NT2/D1 (cell line): ENCODE results near the gene CBX2.

ENCODE experiments used
- DNase-seq: peaks from one replicate; pipeline ENCODE4 v3.0.0-alpha.2; 2011; ENCODE audit warnings: low read depth, low spot score
- H3K27me3 ChIP-seq: 2 replicates; pipeline ENCODE4 v1.6.0; 2011; ENCODE audit warnings: mild to moderate bottlenecking; ENCODE audit not compliant: insufficient read length, insufficient read depth
- H3K36me3 ChIP-seq: 2 replicates; pipeline ENCODE4 v1.6.1; 2011; ENCODE audit warnings: mild to moderate bottlenecking, low read length, mixed read lengths; ENCODE audit not compliant: insufficient read depth, insufficient read length
- H3K4me1 ChIP-seq: 2 replicates; pipeline ENCODE4 v1.5.1; 2011; ENCODE audit not compliant: insufficient read depth, insufficient read length
- H3K4me3 ChIP-seq: 2 replicates; pipeline ENCODE4 v1.5.1; 2011; ENCODE audit warnings: low read depth; ENCODE audit not compliant: insufficient read length
- H3K9ac ChIP-seq: 2 replicates; pipeline ENCODE4 v1.6.0; 2011; ENCODE audit warnings: low read depth; ENCODE audit not compliant: insufficient read length
- H3K9me3 ChIP-seq: 2 replicates; pipeline ENCODE4 v1.5.1; 2011; ENCODE audit warnings: mild to moderate bottlenecking, low read length; ENCODE audit not compliant: insufficient read depth
- SUZ12 ChIP-seq: IDR thresholded peaks from 2 replicates; pipeline ENCODE4 v1.6.1; 2011; ENCODE audit not compliant: insufficient read length, insufficient read depth; ENCODE audit errors: extremely low read depth
- YY1 ChIP-seq: IDR thresholded peaks from 2 replicates; pipeline ENCODE4 v1.6.1; 2011; ENCODE audit not compliant: insufficient read length, insufficient read depth
- ZNF274 ChIP-seq: IDR thresholded peaks from 2 replicates; pipeline ENCODE4 v1.6.1; 2011; ENCODE audit warnings: mild to moderate bottlenecking, low read depth, low read length

The CBX2 gene

GRCh38 chr17:79833744-79834564 is 56.0 kb downstream of the CBX2 start:
- H3K4me1 ChIP-seq = peaks cover 27% of the 10 kb centered on the region
- peaks cover 26% of the 10 kb centered on the region for H3K27me3 ChIP-seq
- no peak overlapping the region for H3K4me3 ChIP-seq
- no peak overlapping the region for H3K9ac ChIP-seq
- H3K9me3 ChIP-seq = no peaks in the 10 kb centered on the region
- peaks cover 20% of the 10 kb centered on the region for H3K36me3 ChIP-seq
- DNase-seq = no peak
- no peak for TF ChIP-seq YY1
- TF ChIP-seq SUZ12 = no peak
- no peak for TF ChIP-seq ZNF274

- no peak for DNase-seq
- H3K27me3 ChIP-seq = peaks cover 25% of the 10 kb centered on the region
- peaks cover under 1% of the 10 kb centered on the region; the same call in 1 of the 2 replicates for H3K9me3 ChIP-seq
- TF ChIP-seq SUZ12 = no peak
- no peak for TF ChIP-seq ZNF274
- no peak for TF ChIP-seq YY1
- no peak overlapping the region for H3K4me3 ChIP-seq
- no peak overlapping the region for H3K9ac ChIP-seq
- H3K4me1 ChIP-seq = peaks cover 27% of the 10 kb centered on the region
- peaks cover 20% of the 10 kb centered on the region for H3K36me3 ChIP-seq
Observed at GRCh38 chr17:79834565-79835469, 56.9 kb downstream of the CBX2 start.

GRCh38 chr17:79835470-79835899 is 57.5 kb downstream of the CBX2 start:
- Histone ChIP-seq H3K9me3 (peaks cover 7% of the 10 kb centered on the region; the same call in 1 of the 2 replicates), H3K36me3 (peaks cover 20% of the 10 kb centered on the region), H3K4me1 (peaks cover 30% of the 10 kb centered on the region), H3K9ac (peak overlapping the region; percentile 58), H3K4me3 (peak overlapping the region; percentile 3), H3K27me3 (peaks cover 28% of the 10 kb centered on the region)
- TF ChIP-seq YY1 (no peak), ZNF274 (no peak), SUZ12 (no peak)
- no peak for DNase-seq

- peak; percentile 94 for DNase-seq
- peaks cover 20% of the 10 kb centered on the region for H3K36me3 ChIP-seq
- peak overlapping the region; percentile 75 for H3K9ac ChIP-seq
- H3K27me3 ChIP-seq = peaks cover 28% of the 10 kb centered on the region
- TF ChIP-seq ZNF274 (no peak), YY1 (no peak), SUZ12 (no peak)
- H3K4me3 ChIP-seq = peak overlapping the region; percentile 78
- H3K4me1 ChIP-seq = peaks cover 26% of the 10 kb centered on the region
- H3K9me3 ChIP-seq = peaks cover 8% of the 10 kb centered on the region; the same call in 1 of the 2 replicates
Observed at GRCh38 chr17:79835953-79836509, 58.1 kb downstream of the CBX2 start.

- H3K4me1 ChIP-seq = peaks cover 24% of the 10 kb centered on the region
- DNase-seq = no peak
- peaks cover 8% of the 10 kb centered on the region; the same call in 1 of the 2 replicates for H3K9me3 ChIP-seq
- no peak for TF ChIP-seq SUZ12
- no peak for TF ChIP-seq ZNF274
- TF ChIP-seq YY1 = no peak
- H3K27me3 ChIP-seq = peaks cover 28% of the 10 kb centered on the region
- peak overlapping the region; percentile 78 for H3K4me3 ChIP-seq
- peak overlapping the region; percentile 75 for H3K9ac ChIP-seq
- peaks cover 20% of the 10 kb centered on the region for H3K36me3 ChIP-seq
Observed at GRCh38 chr17:79836510-79836971, 58.6 kb downstream of the CBX2 start.

- DNase-seq = no peak
- Histone ChIP-seq H3K9me3 (peaks cover 8% of the 10 kb centered on the region; the same call in 1 of the 2 replicates), H3K9ac (peak overlapping the region; percentile 80), H3K4me3 (peak overlapping the region; percentile 78), H3K27me3 (peaks cover 31% of the 10 kb centered on the region), H3K36me3 (peaks cover 20% of the 10 kb centered on the region), H3K4me1 (peaks cover 27% of the 10 kb centered on the region)
- TF ChIP-seq ZNF274 (no peak), YY1 (no peak), SUZ12 (no peak)
Observed at GRCh38 chr17:79836972-79837887, 59.3 kb downstream of the CBX2 start.
